ENCODE data around the gene KIF22.
"Not testable (repeated sequence)": the region's sequence is repeated elsewhere in the genome, so short reads cannot be mapped to it uniquely, and the experiment has no call there.

The KIF22 gene

DNA sequence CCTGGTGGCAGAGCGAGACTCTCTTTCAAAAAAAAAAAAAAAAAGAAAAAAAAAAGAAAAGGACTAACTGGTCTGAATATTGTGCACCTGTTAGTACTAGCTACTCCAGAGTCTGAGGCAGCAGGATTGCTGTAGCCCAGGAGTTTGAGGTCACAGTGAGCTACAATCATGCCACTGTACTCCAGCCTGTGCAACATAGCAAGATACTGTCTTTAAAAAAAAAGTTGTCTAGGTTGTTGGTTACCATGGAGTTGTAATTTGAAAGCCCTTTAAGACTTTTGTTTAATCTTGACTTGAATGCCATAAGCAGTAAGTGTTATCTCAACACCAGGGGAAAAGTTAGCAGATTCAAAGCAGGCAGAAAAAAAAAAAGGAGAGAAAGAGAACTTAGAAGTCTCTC is 33.9 kb upstream of the KIF22 start:
- Histone ChIP-seq H3K27ac (no peak overlapping the region), H3K27me3 (ENCODE audit: insufficient read depth, low read depth, severe bottlenecking) (no peaks in the 10 kb centered on the region), H3K4me3 (ENCODE audit: low read depth, low read length) (no peak overlapping the region), H3K9me3 (ENCODE audit: severe bottlenecking) (no peaks in the 10 kb centered on the region), H3K36me3 (no peaks in the 10 kb centered on the region)
- DNase-seq = no peak
- TF ChIP-seq, protein P1, sequence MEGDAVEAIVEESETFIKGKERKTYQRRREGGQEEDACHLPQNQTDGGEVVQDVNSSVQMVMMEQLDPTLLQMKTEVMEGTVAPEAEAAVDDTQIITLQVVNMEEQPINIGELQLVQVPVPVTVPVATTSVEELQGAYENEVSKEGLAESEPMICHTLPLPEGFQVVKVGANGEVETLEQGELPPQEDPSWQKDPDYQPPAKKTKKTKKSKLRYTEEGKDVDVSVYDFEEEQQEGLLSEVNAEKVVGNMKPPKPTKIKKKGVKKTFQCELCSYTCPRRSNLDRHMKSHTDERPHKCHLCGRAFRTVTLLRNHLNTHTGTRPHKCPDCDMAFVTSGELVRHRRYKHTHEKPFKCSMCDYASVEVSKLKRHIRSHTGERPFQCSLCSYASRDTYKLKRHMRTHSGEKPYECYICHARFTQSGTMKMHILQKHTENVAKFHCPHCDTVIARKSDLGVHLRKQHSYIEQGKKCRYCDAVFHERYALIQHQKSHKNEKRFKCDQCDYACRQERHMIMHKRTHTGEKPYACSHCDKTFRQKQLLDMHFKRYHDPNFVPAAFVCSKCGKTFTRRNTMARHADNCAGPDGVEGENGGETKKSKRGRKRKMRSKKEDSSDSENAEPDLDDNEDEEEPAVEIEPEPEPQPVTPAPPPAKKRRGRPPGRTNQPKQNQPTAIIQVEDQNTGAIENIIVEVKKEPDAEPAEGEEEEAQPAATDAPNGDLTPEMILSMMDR (IDR thresholded peaks at IDR 0.05; ENCODE audit: low read depth, low read length) = no peak

DNA sequence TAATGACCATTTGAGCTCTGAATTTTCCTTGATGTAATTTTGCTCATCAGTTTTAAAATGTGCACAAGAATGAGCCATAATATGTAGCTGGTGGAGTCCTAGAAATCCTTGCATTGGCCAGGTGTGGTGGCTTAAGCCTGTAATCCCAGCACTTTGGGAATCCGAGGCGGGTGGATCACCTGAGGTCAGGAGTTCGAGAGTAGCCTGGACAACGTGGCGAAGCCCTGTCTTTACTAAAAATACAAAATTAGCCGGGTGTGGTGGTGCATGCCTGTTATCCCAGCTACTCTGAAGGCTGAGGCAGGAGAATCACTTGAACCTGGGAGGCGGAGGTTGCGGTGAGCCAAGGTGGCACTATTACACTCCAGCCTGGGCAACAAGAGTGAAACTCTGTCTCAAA is 33.5 kb upstream of the KIF22 start:
- not testable (repeated sequence) for H3K36me3 ChIP-seq; H3K4me3 ChIP-seq (ENCODE audit: low read depth, low read length); H3K9me3 ChIP-seq (ENCODE audit: severe bottlenecking); H3K27ac ChIP-seq; H3K27me3 ChIP-seq (ENCODE audit: insufficient read depth, low read depth, severe bottlenecking)
- peak; percentile 58 for DNase-seq

DNA sequence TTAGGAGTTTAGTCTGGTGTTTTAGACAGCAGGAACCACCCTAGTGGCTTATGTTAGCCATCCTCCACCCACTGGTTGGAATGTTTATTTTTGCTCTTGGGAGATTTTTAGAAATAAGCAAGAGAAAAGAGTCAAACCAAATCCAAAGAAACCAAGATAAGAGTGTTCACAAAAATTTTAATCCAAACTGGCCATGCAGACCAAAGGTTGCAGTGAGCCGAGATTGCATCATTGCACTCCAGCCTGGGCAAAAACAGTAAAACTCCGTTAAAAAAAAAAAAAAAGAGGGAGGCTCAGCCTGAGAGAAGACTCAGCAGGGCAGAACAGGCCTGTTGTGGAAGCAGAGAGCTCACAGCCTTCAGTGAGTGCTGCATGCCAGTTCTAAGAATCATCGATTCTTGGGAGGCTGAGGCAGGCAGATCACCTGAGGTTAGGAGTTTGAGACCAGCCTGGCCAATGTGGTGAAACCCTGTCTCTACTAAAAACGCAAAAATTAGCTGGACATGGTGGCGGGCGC is 32.5 kb upstream of the KIF22 start:
- TF ChIP-seq, protein P1 (IDR thresholded peaks at IDR 0.05; ENCODE audit: low read depth, low read length) = no peak
- Histone ChIP-seq H3K36me3 (no peaks in the 10 kb centered on the region), H3K4me3 (ENCODE audit: low read depth, low read length) (no peak overlapping the region), H3K27me3 (ENCODE audit: insufficient read depth, low read depth, severe bottlenecking) (no peaks in the 10 kb centered on the region), H3K27ac (no peak overlapping the region), H3K9me3 (ENCODE audit: severe bottlenecking) (no peaks in the 10 kb centered on the region)
- no peak for DNase-seq

DNA sequence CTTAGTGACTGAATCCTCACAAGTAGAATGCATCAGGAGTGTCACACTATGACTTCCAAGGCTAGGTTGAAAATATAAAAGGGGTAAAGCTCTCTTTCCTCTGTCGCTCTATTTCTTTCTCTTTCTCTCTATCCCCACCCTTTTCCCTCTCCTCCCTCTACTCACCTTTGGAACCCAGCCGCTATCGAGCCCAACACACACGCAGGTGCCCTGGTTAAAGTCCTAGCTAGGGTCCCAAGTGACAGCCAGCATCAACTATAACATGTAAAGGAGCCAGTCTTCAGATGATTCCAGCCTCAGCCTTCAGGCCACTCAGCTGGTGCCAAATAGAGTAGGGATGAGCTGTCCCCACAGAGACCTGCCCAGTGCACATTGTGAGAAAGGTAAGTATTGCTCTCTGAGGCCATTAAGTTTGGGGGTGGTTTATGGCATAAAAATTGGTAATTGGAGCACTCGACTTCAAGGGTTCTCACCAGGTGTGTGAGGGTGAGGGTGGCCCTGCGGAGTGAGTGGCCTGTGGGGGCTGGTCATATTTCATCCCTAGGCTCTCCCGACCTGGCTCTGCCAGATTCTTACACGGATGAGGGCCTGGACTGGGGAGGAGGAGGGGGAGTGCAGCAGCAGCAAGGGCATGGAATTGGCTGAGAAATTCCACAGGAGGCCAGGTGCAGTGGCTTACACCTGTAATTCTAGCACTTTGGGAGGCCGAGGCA is 29.8 kb upstream of the KIF22 start:
- TF ChIP-seq, protein P1 (IDR thresholded peaks at IDR 0.05; ENCODE audit: low read depth, low read length) = no peak
- Histone ChIP-seq H3K9me3 (ENCODE audit: severe bottlenecking) (no peaks in the 10 kb centered on the region), H3K4me3 (ENCODE audit: low read depth, low read length) (no peak overlapping the region), H3K27ac (no peak overlapping the region), H3K27me3 (ENCODE audit: insufficient read depth, low read depth, severe bottlenecking) (no peaks in the 10 kb centered on the region), H3K36me3 (no peaks in the 10 kb centered on the region)
- no peak for DNase-seq

DNA sequence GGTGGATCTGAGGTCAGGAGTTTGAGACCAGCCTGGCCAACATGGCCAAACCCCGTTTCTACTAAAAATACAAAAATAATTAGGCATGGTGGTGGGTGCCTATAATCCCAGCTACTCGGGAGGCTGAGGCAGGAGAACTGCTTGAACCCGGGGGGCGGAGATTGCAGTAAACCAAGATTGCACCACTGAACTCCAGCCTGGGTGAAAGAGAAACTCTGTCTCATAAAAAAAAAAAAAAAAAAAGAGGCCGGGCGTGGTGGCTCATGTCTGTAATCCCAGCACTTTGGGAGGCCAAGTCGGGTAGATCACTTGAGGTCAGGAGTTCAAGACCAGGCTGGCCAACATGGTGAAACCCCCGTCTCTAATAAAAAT is 29.3 kb upstream of the KIF22 start:
- H3K27ac ChIP-seq; H3K4me3 ChIP-seq (ENCODE audit: low read depth, low read length); H3K9me3 ChIP-seq (ENCODE audit: severe bottlenecking); DNase-seq; H3K36me3 ChIP-seq; H3K27me3 ChIP-seq (ENCODE audit: insufficient read depth, low read depth, severe bottlenecking): not testable (repeated sequence)

DNA sequence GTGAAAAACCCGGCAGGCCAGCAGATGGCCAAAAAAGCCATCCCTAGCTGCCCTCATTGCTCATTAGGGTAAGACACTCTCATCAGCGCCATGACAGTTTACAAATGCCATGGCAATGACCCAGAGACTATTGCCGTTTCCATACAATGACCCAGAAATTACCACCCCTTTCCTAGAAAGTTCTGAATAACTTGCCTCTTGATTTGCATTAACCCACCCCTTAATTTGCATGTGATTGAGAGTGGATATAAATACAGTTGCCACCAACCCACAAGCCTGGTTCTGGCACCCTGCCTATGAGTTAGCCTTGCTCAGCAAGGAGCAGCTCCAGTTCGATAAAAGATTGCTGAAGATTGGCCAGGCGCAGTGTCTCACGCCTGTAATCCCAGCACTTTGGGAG is 28.7 kb upstream of the KIF22 start:
- Histone ChIP-seq H3K36me3 (no peaks in the 10 kb centered on the region), H3K4me3 (ENCODE audit: low read depth, low read length) (no peak overlapping the region), H3K27ac (no peak overlapping the region), H3K9me3 (ENCODE audit: severe bottlenecking) (no peaks in the 10 kb centered on the region), H3K27me3 (ENCODE audit: insufficient read depth, low read depth, severe bottlenecking) (no peaks in the 10 kb centered on the region)
- TF ChIP-seq, protein P1 (IDR thresholded peaks at IDR 0.05; ENCODE audit: low read depth, low read length) = no peak
- no peak for DNase-seq

DNA sequence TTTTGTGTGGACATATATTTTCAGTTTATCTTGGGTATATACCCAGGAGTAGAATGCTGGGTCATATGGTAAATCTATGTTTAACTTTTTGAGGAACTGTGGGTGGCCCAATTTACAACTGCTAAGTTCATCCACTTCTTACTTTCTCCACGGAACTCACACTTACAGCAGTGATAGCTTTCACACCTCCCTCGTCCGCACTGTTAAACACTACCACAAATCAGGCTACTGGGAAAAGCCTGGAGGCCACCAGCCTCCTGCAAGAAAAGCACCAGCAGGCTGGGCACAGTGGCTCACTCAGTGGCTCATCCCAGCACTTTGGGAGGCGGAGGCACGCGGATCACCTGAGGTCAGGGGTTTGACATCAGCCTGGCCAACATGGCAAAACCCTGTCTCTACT is 27.2 kb upstream of the KIF22 start:
- no peaks in the 10 kb centered on the region for H3K9me3 ChIP-seq (ENCODE audit: severe bottlenecking)
- DNase-seq = no peak
- no peak overlapping the region for H3K27ac ChIP-seq
- no peak overlapping the region for H3K4me3 ChIP-seq (ENCODE audit: low read depth, low read length)
- H3K36me3 ChIP-seq = no peaks in the 10 kb centered on the region
- TF ChIP-seq, protein P1 (IDR thresholded peaks at IDR 0.05; ENCODE audit: low read depth, low read length) = no peak
- no peaks in the 10 kb centered on the region for H3K27me3 ChIP-seq (ENCODE audit: insufficient read depth, low read depth, severe bottlenecking)
